Measurements from ENCODE around the gene PKD2.

Gene PKD2

DNA sequence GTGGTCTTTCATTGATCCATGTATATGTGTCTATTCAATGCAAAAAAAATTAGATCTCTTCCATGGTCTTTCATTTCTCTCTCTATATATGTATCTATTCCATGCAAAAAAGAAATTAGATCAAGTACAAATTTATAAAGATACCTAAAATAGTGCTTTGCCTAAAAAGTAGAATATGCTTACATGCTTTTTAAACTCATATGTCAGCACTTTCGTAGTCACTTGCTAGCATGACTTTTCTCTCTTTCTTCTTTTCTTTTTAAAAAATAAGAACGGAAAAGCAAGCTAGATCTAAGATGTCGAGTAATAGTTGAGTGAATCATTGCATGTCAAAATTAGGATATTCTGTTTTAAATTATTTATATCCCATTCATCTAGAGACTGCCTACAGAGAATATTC lies 50.9 kb downstream of the PKD2 start:
- FAIRE-seq = no peak
- DNase-seq (ENCODE audit: extremely low spot score, insufficient read length, low read depth) = no peak

DNA sequence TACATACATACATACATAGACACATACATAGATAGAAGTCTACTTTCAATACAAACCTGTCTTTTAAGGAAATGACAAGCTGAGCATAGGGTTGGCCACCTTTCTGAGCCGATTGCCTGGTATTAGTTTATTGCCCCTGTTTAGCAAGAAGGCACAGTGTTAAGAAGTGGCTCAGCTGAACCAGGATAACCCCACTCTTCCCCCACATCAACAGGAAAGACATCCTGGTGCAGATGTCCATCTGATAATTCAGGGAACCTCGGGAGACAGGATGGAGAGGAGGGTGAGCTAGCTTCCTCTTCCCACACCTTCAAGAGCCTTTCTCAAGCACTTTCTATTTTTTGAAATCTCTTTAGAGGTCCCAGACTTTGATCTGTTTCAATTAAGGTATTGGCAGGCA lies 52.3 kb downstream of the PKD2 start:
- DNase-seq (ENCODE audit: extremely low spot score, insufficient read length, low read depth) = no peak
- no peak for FAIRE-seq

DNA sequence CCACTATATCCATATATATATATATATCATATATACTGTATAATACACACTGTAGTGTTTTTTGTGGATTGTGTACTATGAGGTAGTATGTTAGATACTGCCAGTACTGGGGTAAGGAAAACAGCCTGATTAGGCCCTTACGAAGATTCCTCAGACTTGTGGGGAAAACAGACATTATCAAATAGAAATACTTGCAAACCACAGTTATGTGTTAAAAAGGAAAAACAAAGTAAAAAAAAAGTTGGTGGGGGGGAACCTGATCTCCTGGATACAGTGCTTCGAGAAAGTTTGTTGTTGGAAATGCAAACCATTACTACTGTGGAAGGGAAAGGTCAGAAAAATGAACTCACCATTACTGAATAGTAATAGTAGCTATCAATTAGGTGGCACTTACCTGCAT lies 53.0 kb downstream of the PKD2 start:
- no peak for DNase-seq (ENCODE audit: extremely low spot score, insufficient read length, low read depth)
- no peak for FAIRE-seq

DNA sequence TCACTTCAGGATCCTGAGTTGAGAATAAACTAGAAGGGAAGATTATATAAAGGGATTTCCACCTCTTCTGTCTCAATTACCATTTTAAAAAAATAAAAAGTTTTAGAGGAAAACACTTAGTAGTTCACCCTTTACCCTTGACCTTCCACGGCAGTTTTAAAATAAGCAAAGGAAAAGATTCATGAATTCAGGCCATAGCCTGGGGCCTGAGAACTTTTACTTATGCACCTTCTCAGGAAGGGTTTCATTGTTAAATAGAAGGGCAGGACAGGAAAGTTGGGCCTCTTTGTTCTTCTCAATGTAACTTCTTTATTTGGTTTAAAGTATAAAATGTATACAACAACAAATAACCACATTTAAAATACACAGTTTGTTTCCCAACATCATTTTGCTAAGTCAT lies 54.9 kb downstream of the PKD2 start:
- FAIRE-seq = no peak

DNA sequence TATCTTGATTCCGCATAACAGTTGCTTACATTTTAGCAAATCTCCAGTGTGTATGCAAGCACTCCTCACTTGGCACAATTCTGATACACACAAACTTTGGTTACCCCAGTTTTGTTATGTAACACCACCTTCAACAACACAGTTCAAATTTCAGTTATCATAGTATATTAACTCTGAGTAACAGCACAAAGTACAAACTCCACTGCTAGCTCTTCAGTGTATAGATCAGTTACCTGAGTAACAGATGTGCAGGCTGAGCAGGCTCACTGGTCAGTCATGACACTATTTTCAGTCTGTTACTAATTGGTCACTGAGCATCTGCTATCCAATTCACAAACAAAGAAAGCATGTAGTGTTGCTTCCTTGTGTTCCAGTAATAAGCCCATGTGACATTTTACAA lies 55.4 kb downstream of the PKD2 start:
- FAIRE-seq = no peak
- no peak for DNase-seq (ENCODE audit: extremely low spot score, insufficient read length, low read depth)

More for the DNA sequence above, 54.9 kb downstream of the PKD2 start:
- no peak for DNase-seq (ENCODE audit: extremely low spot score, insufficient read length, low read depth)

DNA sequence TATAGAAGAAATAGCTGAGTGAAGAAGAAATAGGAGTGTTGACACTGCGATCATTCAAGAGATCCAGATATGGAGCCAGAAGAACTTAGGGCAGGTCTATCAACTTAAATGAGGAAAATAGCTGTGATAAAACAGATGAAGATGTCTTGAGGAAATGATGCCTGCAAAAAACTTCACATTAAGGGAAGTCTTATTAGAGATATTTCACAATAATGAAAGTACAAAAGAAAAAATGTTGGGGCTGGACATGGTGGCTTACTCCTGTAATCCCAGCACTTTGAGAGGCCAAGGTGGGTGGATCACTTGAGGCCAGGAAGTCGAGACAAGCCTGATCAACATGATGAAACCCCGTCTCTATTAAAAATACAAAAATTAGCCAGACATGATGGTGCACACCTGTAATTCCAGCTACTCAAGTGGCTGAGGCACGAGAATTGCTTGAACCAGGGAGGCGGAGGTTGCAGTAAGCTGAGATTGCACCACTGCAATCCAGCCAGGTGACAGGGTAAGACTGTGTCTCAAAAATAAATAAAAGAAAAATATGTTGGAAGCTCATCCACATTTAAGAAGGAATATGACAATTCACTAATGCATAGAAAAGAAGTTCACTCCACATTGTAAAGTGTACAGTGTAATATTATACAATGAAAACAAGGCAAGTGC lies 56.3 kb downstream of the PKD2 start:
- DNase-seq (ENCODE audit: extremely low spot score, insufficient read length, low read depth) = no peak
- FAIRE-seq = no peak

DNA sequence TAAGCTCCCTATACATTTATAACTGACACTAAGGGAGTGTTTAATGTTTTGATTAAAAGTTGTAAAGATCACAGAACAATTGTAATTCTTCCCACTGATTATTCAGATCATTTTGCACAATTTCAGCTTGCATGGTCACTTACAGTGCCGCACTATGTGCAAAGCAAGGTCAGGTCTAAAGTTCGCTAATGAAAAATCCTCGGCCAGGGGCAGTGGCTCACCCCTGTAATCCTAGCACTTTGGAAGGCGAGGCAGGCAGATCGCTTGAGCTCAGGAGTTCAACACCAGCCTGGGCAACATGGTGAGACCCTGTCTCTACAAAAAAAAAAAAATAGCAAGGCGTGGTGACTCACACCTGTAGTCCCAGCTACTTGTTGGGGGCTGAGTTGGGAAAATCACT lies 57.0 kb downstream of the PKD2 start:
- DNase-seq (ENCODE audit: extremely low spot score, insufficient read length, low read depth) = no peak
- FAIRE-seq = no peak

DNA sequence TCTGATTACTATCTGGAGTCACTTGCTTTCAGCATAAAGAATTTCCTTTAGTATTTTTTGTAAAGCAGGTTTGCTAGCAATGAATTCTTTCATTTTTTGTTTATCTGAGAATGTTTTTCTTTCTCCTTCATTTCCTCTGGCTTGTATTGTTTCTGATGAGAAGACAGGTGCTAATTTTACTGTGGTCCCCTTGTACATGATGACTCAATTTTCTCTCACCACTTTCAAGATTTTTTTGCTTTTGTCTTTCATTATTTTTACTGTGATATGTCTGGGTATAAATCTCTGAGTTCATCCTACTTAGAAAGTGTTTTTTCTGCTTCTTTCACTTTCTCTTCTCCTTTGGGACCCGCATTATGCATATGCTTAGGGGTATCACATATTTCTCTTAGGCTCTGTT lies 62.6 kb downstream of the PKD2 start:
- FAIRE-seq (no peak), DNase-seq (ENCODE audit: extremely low spot score, insufficient read length, low read depth) (no peak)

DNA sequence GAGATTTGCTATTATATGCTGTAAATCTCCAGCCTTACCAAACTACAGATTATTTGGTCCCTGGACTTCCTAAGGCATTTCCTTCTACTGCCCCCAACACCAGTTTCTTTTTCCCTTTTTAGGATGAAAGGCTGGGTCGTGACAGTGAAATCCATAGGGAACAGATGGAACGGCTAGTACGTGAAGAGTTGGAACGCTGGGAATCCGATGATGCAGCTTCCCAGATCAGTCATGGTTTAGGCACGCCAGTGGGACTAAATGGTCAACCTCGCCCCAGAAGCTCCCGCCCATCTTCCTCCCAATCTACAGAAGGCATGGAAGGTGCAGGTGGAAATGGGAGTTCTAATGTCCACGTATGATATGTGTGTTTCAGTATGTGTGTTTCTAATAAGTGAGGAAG lies 67.9 kb downstream of the PKD2 start:
- FAIRE-seq (no peak), DNase-seq (ENCODE audit: extremely low spot score, insufficient read length, low read depth) (no peak)

DNA sequence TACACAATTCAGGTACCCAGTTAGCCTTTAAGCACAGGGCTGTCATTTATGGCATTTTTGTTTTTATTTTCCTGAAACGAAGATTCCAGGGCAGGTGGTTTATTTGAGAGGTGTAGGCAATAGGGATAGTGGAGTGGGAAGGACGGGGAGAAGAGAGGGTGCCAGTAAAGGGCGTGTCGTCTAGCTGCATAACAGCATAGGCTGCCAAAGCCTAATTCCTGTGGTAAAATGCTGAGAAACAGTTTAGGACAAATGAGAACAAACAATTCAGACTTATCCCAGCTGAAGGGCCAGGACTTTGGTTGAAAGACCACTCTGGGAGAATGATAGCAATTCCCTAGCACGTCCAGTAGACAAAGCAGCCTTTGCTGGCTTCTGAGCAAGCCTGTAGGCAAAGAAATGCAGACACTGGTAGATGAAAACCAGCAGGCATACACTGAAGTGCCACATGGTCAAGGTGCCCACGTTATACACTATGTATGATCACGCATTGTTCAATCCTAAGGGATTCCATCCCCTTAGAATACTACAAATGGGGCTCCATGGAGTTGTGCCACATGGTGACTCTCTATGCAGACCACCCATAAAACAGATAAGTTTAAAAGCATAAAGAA lies 70.6 kb downstream of the PKD2 start:
- FAIRE-seq (no peak), DNase-seq (ENCODE audit: extremely low spot score, insufficient read length, low read depth) (no peak)

DNA sequence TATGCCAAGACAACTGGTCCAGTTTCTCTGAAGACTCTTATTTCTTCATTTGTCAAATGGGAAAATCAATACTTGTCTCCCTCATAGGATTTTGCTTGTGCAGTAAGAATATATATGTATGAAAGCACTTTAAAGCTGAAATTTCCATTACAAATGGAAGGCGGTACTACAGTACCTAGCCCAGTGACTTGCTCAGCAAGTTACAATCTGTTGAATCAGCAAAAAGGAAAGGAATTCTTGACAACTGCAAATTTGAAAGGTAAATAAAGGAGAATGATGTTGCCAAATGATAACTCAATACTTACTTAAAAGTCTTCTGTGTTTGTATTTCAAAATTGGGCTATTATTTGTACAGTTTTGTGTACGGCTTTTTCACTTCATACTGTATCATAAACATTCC lies 71.1 kb downstream of the PKD2 start:
- no peak for DNase-seq (ENCODE audit: extremely low spot score, insufficient read length, low read depth)
- no peak for FAIRE-seq

DNA sequence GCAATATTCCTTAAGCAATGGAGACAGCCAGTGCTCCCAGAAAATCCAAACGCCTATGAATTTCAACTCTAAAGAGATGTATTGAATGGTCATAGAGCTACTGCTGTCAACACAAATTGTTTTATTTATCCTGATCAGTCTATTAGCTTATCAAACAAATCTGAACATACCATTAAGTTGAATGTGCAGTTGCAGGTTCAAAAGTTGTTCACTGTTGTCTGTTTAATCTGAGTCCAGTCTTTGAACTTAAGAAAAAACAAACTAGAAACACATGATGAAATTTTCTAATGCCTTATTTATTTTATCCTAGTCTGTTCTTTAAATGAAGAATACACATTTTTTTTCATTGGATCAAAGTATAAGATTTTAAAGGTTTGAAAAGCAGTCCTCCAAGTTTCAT lies 73.2 kb downstream of the PKD2 start:
- DNase-seq (ENCODE audit: extremely low spot score, insufficient read length, low read depth) (no peak), FAIRE-seq (no peak)

DNA sequence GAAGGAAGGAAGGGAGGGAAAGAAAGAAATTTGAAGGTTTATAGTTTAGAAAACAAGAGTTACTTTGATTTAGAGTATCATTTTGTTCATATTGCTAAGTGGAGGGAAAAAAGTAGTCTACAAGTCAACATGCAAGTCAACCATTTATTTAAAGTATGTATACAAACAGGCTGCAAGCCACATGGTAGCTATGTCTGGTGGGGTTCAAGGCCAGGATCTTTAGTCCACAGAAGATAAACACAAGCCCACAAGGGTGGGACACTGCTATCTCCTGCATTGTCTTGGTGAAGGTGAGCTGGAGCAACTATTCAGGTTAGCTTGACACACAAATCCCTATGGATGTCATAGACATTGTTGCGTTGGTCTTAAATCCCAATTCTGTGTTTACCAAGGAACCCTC lies 79.6 kb downstream of the PKD2 start:
- no peak for FAIRE-seq
- DNase-seq (ENCODE audit: extremely low spot score, insufficient read length, low read depth) = no peak

DNA sequence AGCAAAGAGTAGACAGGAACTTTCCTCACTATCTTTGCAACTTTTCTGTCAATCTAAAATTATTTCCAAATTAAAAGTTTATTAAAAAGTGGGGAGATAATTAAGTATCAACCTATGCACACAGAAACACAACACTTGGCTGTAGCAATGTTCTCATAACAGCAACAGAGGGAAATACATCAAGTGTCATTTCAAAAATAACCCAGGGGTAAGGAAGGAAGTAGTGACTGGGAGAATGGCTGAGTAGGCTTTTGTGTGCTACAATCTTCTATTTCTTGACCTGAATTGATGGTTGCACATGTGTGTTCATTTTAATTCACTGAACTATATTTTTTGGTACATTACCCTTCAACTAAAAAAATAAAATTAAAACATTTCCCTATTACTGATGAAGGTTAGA lies 83.5 kb downstream of the PKD2 start:
- FAIRE-seq (no peak), DNase-seq (ENCODE audit: extremely low spot score, insufficient read length, low read depth) (no peak)

DNA sequence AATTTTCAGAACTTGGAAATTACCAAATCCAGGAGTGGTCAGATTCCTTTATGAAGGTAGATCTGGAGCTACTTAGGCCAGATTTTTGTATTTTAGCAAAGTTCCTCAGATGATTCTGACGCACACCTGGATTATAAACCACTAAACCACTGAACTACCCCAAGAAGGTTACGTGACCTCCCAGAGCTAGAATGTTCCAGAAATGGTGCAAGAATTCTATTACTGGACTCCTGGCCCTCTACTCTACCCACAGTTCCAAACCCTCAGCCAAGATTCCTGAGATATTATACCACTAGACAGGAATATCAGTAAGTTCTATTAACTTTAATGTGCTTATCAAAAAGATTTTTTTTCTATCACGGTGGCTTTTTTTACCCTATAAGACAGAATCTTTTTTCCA lies 83.9 kb downstream of the PKD2 start:
- FAIRE-seq = no peak

DNA sequence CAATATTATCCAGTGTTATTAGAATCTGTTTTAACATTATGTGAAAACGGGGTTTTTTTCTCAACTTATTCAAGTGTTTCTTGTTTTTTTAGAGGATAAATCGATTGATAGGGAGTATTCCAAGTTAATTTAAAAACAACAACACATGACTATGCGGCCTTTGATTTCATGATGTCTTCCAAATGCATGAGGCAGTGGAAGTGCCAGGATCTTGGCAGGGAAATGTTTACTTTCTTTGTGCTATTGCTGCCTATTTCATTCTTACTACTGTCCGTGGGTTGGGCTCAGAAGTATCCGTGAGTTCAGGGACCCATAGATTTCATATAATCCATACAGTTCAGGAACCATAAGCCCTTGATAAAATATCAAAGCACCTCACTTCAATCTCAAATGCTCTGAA lies 86.4 kb downstream of the PKD2 start:
- DNase-seq (ENCODE audit: extremely low spot score, insufficient read length, low read depth) = no peak
- no peak for FAIRE-seq

More for the DNA sequence above, 83.9 kb downstream of the PKD2 start:
- DNase-seq (ENCODE audit: extremely low spot score, insufficient read length, low read depth) = no peak

DNA sequence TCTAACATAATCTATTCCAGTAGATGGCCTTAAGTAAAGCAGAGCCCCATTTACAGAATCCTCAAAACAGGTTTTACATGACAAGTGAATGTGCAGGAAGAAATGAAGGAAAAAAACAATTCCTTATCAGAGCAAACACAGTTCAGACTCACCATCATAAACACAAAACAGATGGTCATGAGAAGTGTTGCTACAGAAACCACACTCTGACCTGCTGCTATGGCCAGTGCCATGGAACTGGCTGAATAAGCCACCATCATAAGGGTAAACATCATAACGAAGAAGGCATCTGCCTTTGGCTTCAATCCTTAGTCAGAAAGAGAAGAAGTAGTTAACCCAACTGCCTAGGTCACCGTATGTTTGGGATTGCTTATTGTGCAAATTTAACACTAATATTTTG lies 89.9 kb downstream of the PKD2 start:
- no peak for DNase-seq (ENCODE audit: extremely low spot score, insufficient read length, low read depth)
- no peak for FAIRE-seq

DNA sequence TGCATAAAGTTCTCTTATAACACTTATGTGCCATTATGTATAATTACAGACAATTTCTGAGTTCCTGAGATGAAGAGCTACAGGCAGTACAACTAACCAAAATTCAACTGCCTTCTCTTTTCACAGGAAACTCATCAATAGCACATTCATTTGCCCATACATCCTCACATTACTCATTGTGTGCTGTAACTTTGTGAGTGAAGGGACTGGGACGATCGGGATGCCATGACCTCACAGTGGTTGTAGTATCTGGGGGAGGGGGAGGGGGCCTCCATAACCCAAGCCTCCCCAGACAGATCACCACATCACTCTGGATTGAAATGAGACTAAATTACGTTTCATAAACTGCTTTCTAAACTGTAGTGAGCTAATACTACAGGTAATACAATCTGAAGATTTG lies 90.3 kb downstream of the PKD2 start:
- no peak for FAIRE-seq
- no peak for DNase-seq (ENCODE audit: extremely low spot score, insufficient read length, low read depth)

DNA sequence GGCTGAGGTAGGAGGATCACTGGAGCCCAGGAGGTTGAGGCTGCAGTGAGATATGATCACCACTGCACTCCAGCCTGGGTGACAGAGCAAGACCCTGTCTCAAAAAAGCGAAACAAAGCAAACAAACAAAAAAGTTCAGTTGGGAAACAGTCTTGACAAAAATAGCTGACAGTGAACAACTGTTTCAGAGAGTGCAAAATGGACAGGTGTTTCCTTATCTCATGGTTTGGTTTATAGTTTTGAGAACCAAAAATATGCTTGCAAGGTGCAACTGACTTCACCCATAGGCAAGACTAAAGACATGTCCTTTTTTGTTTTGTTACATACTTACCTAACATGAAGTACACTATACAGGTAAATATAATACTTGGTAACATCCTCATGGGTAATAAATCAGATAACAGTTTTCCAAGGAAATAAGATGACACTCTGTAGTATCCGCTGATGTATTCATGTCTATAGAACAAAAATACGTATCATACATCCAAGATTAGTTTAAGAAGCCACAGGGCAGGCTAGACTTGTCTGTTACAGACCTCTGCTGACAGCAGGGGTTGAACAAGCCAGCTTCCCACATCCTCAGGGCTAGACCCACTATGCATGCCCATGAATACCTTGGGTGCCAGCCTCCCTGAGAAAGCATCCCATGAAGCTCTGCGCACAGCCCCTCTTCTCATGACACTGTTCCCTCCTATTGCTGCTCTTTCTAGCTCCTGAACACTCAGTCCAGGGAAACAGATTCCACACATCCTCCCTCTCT lies 91.7 kb downstream of the PKD2 start:
- DNase-seq (ENCODE audit: extremely low spot score, insufficient read length, low read depth) (no peak), FAIRE-seq (no peak)

DNA sequence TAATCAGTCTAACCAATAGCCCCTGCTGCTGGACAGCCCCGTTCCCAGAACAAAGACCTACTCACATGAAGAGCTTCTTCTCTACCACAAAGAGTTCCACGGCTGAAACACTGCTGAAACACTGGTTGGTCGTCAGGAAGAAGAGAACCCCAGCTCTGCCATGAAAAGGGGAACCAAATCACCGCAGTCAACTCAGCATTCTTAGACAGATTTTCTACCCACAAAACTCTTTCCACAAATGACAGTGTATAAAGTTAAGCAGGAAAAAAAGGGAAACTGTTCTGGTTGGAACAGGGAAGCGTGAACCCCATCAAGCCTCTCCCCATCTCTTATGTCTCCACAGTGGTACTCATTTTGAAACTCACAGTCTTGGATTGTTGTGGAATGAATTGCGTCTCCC lies 93.7 kb downstream of the PKD2 start:
- DNase-seq (ENCODE audit: extremely low spot score, insufficient read length, low read depth) = no peak
- FAIRE-seq = no peak

DNA sequence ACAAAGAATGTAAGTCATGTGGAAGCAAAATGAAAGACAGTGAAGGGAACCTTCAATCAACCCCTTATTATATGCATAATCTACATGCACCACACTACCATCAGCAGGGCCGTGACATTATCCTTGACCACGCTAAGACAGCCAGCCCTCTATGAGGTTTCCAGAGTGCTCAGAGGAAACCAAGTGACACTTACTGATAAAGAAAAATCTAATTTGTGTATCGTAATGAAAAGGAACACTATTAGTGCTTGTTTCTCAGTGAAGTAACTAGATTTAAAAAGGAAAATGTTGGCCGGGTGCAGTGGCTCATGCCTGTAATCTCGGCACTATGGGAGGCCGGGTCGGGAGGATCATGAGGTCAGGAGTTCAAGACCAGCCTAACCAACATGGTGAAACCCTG lies 94.6 kb downstream of the PKD2 start:
- FAIRE-seq = no peak

More for the DNA sequence above, 94.6 kb downstream of the PKD2 start:
- DNase-seq (ENCODE audit: extremely low spot score, insufficient read length, low read depth) = no peak
